Panc1 (cell line): ENCODE data around the gene SCUBE2. TPM values are rescaled to one million over a fixed set of nuclear protein-coding genes. Genes with fewer than 3 reads are reported as not detected.

ENCODE experiments used
- ATAC-seq: fragments of 200-7000 bp; cut with Tn5 transposase; 2 replicates; pipeline ENCODE4 v1.9.1; 2020; ENCODE audit warnings: mild to moderate bottlenecking, moderate library complexity
- BruUV-seq: library from RNA; stranded (reverse); fragments of 400-500 nt; replicated peaks from 2 replicates; lab custom pipeline; 2021; lab: Mats Ljungman, UMichigan
- CTCF ChIA-PET: fragments of 300-600 bp; sonication (Branson Sonifier 250); formaldehyde crosslinking; loops from one replicate; lab custom pipeline; 2022; ENCODE audit warnings: antibody characterized with exemption; lab: Charles Lee
- POLR2A ChIA-PET: fragments of 300-600 bp; sonication (Branson Sonifier 250); formaldehyde crosslinking; loops from one replicate; lab custom pipeline; 2022; ENCODE audit warnings: antibody characterized with exemption; lab: Charles Lee
- DNase-seq: peaks from one replicate; pipeline ENCODE4 v3.0.0-alpha.2; 2010; ENCODE audit warnings: low read depth, low spot score
- H3K27ac ChIP-seq: 2 replicates; pipeline ENCODE4 v1.5.1; 2011; ENCODE audit warnings: mild to moderate bottlenecking, low read length, inconsistent platforms
- H3K27me3 ChIP-seq: fragments of 200-500 bp; sonication (Bioruptor generic); 2 replicates; pipeline ENCODE4 v1.6.0; 2014; ENCODE audit warnings: low read length, inconsistent platforms; ENCODE audit not compliant: control insufficient read depth, insufficient read depth
- H3K36me3 ChIP-seq: fragments of 200-500 bp; sonication (Bioruptor generic); 2 replicates; pipeline ENCODE4 v1.5.1; 2014; ENCODE audit warnings: inconsistent platforms, mild to moderate bottlenecking, low read length, moderate library complexity; ENCODE audit not compliant: control insufficient read depth, insufficient read depth
- H3K4me1 ChIP-seq: 2 replicates; pipeline ENCODE4 v1.5.1; 2011; ENCODE audit warnings: inconsistent platforms, mild to moderate bottlenecking, low read length, moderate library complexity; ENCODE audit not compliant: control insufficient read depth, insufficient read depth
- H3K4me3 ChIP-seq, 2 experiments: 2 replicates each; pipeline ENCODE4 v1.5.1; 2011 to 2012; ENCODE audit warnings: low read depth in 2 of 2, low read length in 2 of 2, mild to moderate bottlenecking in 2 of 2, inconsistent platforms in 1 of 2, moderate library complexity in 1 of 2
- H3K9me3 ChIP-seq: fragments of 200-500 bp; sonication (Bioruptor generic); 2 replicates; pipeline ENCODE4 v1.5.1; 2014; ENCODE audit warnings: low read depth, mild to moderate bottlenecking, inconsistent platforms, low read length, moderate library complexity; ENCODE audit not compliant: control insufficient read depth, insufficient read depth
- POLR2AphosphoS5 ChIP-seq: IDR thresholded peaks from 2 replicates; pipeline ENCODE4 v1.6.1; 2012; ENCODE audit warnings: mild to moderate bottlenecking, low read depth, low read length, moderate library complexity
- REST ChIP-seq, 2 experiments: IDR thresholded peaks; 2 replicates each; pipeline ENCODE4 v1.6.1; 2011 to 2012; ENCODE audit warnings: low read depth in 2 of 2, control low read depth in 1 of 2, low read length in 1 of 2, mild to moderate bottlenecking in 1 of 2, moderate library complexity in 1 of 2; ENCODE audit not compliant: insufficient read depth in 1 of 2
- SIN3A ChIP-seq: IDR thresholded peaks from 2 replicates; pipeline ENCODE4 v1.6.1; 2012; ENCODE audit warnings: low read depth, mild to moderate bottlenecking, low read length, moderate library complexity, borderline replicate concordance; ENCODE audit not compliant: insufficient read depth
- TCF7L2 ChIP-seq: IDR thresholded peaks from 2 replicates; pipeline ENCODE4 v1.6.1; 2011; ENCODE audit warnings: mild to moderate bottlenecking, low read depth, low read length, inconsistent platforms
- in situ Hi-C: cut with HindIII; loops from 2 replicates; pipeline ENCODE4 v1.10.0; 2016; ENCODE audit warnings: low sequenced_read_pairs, low pct_unique_long_range_greater_than_20kb
- intact Hi-C: fragments of 100-400 bp; cut with micrococcal nuclease; formaldehyde crosslinking; loops from one replicate; pipeline ENCODE4 v1.10.0; 2022; ENCODE audit not compliant: unreplicated experiment
- total RNA-seq: library from RNA; stranded (reverse); gene quantifications from one replicate; pipeline ENCODE4 v1.2.1, GENCODE V29; 2021; ENCODE audit not compliant: unreplicated experiment
- TF ChIP-seq, protein P1 (sequence below): fragments of 450-650 bp; IDR thresholded peaks from 2 replicates; pipeline ENCODE4 v1.5.1; 2017; ENCODE audit warnings: mild to moderate bottlenecking

The SCUBE2 gene
- total RNA-seq, 1 experiment from 2014 or later = 2.8 TPM

- no peaks in the 10 kb centered on the region for H3K4me1 ChIP-seq
- CTCF ChIA-PET = no interaction called here
- no peak overlapping the region for H3K4me3 ChIP-seq
- intact Hi-C loops = no loop called here
- POLR2A ChIA-PET = no interaction called here
- no TSS peak for BruUV-seq
- no peaks in the 10 kb centered on the region for H3K27me3 ChIP-seq
- in situ Hi-C loops = no loop called here
- no peaks in the 10 kb centered on the region for H3K36me3 ChIP-seq
- no peak for TF ChIP-seq TCF7L2
- TF ChIP-seq POLR2AphosphoS5 = no peak
- TF ChIP-seq REST (IDR thresholded peaks at IDR 0.05; ENCODE audit: insufficient read depth in 1 of 2, low read depth in 2 of 2, low read length in 1 of 2) = no peak
- TF ChIP-seq SIN3A = no peak
- TF ChIP-seq, protein P1, sequence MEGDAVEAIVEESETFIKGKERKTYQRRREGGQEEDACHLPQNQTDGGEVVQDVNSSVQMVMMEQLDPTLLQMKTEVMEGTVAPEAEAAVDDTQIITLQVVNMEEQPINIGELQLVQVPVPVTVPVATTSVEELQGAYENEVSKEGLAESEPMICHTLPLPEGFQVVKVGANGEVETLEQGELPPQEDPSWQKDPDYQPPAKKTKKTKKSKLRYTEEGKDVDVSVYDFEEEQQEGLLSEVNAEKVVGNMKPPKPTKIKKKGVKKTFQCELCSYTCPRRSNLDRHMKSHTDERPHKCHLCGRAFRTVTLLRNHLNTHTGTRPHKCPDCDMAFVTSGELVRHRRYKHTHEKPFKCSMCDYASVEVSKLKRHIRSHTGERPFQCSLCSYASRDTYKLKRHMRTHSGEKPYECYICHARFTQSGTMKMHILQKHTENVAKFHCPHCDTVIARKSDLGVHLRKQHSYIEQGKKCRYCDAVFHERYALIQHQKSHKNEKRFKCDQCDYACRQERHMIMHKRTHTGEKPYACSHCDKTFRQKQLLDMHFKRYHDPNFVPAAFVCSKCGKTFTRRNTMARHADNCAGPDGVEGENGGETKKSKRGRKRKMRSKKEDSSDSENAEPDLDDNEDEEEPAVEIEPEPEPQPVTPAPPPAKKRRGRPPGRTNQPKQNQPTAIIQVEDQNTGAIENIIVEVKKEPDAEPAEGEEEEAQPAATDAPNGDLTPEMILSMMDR = no peak
- DNase-seq = no peak
- no peaks in the 10 kb centered on the region for H3K9me3 ChIP-seq
- H3K27ac ChIP-seq = no peak overlapping the region
- ATAC-seq = no peak
Observed at GRCh38 chr11:9057007-9057406, 34.4 kb downstream of the SCUBE2 start.

DNA sequence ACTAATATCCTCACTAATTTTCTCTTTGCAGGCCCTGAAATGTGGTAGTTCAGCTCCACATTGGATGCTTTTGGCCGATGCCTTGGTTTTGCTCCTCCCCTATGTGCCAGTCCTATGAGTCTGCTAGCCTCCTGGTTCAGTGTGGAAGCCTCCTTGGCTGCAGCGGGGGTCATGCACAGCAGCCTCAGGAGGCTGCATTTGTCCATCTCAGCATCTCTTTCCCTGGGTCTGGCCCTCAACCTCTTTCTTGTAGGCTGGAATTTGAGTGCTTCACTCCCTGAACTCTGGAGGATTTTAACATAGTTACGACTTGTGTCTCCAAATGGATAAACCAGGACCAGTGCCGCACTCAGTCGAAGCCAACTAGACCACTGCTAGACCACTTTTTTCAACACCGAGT, 34.9 kb downstream of the SCUBE2 start:
- Histone ChIP-seq H3K36me3 (no peaks in the 10 kb centered on the region), H3K4me1 (no peaks in the 10 kb centered on the region), H3K4me3 (no peak overlapping the region), H3K9me3 (no peaks in the 10 kb centered on the region), H3K27ac (no peak overlapping the region), H3K27me3 (no peaks in the 10 kb centered on the region)
- POLR2A ChIA-PET = no interaction called here
- in situ Hi-C loops = no loop called here
- no peak for TF ChIP-seq SIN3A
- TF ChIP-seq TCF7L2 = no peak
- TF ChIP-seq, protein P1 = no peak
- no peak for TF ChIP-seq POLR2AphosphoS5
- no peak for TF ChIP-seq REST (IDR thresholded peaks at IDR 0.05; ENCODE audit: insufficient read depth in 1 of 2, low read depth in 2 of 2, low read length in 1 of 2)
- DNase-seq (no peak), ATAC-seq (no peak)
- no TSS peak for BruUV-seq
- intact Hi-C loops = no loop called here
- CTCF ChIA-PET = no interaction called here
